NCI-H82 treated with DMSO at 0.1 percent for 48 hours (cell line): ENCODE measurements around the gene OR5K1.

Experiments
- DNase-seq: peaks from one replicate; lab custom pipeline; 2025; ENCODE audit not compliant: unreplicated experiment; lab: John Stamatoyannopoulos, UW

Gene OR5K1

DNA sequence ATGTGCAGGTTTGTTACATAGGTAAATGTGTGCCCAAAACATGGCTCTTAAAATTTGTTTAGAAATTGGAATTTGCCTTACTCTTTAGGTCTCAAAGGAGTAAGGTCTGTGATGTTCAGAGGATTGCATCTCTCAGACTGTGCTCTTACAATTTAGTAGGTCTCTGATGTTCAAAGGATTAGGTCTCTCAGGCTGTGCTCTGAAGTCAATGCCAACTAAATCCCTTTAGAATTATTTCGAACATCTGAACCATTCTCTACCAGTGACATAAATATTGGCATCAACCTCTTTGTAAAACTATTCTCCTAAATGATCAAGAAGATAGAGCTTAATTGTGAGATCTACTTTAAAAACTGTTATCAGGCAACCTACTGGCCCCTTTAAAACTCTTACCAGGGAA, at the start of gene OR5K1:
Gene OR5K1 (plus strand): TSS at position 301 of the 400 bp plus-strand sequence. CDS start 6,376 bp downstream, outside the sequence.
- DNase-seq = no peak

- DNase-seq = no peak
Measured at GRCh38 chr3:98432575-98432974, 30.4 kb upstream of the OR5K1 start.

DNA sequence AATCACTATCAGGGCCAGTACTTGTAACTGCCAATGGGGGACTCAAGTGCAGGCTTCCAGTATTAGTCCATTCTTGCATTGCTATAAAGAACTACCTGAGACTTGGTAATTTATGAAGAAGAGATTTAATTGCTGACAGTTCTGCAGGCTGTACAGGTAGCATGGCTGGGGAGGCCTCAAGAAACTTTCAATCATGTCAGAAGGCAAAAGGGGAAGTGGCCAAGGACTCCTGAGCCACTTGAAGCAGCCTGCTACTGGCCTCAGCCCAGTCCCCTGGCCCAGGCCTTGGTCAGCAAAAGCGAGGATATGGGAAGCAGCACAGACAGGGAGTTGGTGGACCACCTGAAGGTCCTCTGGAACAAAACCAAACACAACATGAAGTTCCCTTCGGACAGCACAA, 29.2 kb upstream of the OR5K1 start:
- DNase-seq = no peak

DNA sequence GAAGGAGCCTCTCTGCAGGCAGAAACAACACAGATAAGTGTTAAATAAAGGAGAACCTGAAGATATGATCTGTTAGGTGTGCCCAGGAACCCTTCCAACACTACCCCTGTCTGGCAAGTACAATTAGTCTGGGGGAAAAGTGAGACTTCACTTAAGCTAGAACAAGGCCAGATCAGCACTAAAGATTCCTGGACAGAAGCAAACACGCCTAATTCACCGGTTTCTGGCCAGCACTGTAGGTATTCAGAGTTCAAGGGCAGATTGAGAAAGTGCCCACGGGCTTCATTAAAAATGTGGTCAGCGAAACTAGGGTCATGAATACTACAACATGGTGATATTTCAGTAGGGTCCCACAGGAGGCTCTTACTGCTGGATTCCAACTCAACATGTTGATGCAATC, 28.6 kb upstream of the OR5K1 start:
- DNase-seq = no peak

- DNase-seq = no peak
Measured at GRCh38 chr3:98440283-98440682, 22.7 kb upstream of the OR5K1 start.

- no peak for DNase-seq
Measured at GRCh38 chr3:98445949-98446406, 17.0 kb upstream of the OR5K1 start.

DNA sequence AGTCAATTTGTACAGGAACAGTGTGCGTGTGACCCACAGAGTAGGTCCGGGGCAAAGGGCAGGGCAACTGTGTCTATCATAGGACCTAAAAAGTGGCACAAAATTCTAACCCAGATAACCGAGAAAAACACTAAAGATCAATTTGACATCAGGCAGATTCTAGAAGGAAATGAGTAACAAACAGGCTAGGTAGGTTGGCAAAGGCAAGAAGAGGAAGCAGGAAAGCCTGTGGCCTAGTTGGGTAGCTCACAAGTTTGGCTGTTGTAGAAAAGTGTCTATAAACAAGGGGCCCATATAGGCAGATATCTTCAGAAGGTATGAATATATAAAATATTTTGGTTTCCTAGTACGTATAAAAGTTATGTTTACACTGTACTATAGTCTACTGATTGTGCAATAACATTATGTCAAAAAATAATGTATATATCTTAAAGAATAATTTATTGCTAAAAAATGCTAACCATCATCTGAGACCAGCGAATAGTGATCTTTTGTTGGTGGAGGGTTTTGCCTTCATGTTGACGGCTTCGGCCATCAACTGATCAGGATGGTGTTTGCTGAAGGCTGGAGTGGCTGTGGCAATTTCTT, 13.3 kb upstream of the OR5K1 start:
- DNase-seq = no peak

GRCh38 chr3:98450372-98450771, 12.6 kb upstream of the OR5K1 start:
- DNase-seq = no peak

- no peak for DNase-seq
Measured at GRCh38 chr3:98453827-98454226, 9.2 kb upstream of the OR5K1 start.

DNA sequence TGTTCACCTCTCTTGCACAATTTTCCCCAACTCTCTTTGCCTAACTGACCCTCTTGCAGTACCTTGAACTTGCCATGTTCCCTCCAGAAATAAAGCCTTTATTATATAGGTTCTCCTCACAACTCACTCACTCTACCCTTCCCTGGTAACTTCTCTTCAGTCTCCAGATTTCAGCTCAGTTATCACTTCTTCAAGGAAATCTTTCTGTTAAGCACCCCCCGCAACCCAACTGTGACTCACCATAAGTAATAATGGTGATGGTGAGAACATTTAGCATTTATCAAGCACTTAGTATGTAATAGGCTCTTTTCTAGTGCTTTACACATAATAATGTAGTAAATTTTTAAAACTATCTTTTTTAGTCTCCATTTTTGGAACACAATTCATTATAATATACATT, 8.1 kb upstream of the OR5K1 start:
- no peak for DNase-seq

DNA sequence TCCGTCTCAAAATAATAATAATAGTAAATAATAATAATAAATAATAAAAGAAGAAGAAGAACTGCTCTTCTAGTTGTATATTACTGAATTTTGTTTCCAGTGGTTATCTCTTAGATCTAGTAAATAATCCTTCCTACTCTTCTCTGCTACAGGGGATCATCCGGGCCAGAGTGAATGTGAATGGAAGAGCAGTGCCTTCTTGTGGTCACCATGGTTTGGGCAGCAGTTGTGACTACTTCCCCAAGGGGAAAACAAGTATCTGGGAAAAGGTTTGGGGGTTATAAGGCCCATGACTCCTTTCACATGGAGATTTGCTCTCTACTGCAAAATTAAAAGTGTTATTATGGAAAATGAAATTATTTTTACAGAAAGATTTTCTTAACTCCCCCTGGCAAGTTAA, 5.5 kb upstream of the OR5K1 start:
- no peak for DNase-seq

GRCh38 chr3:98460220-98460619, 2.8 kb upstream of the OR5K1 start:
- DNase-seq = no peak

DNA sequence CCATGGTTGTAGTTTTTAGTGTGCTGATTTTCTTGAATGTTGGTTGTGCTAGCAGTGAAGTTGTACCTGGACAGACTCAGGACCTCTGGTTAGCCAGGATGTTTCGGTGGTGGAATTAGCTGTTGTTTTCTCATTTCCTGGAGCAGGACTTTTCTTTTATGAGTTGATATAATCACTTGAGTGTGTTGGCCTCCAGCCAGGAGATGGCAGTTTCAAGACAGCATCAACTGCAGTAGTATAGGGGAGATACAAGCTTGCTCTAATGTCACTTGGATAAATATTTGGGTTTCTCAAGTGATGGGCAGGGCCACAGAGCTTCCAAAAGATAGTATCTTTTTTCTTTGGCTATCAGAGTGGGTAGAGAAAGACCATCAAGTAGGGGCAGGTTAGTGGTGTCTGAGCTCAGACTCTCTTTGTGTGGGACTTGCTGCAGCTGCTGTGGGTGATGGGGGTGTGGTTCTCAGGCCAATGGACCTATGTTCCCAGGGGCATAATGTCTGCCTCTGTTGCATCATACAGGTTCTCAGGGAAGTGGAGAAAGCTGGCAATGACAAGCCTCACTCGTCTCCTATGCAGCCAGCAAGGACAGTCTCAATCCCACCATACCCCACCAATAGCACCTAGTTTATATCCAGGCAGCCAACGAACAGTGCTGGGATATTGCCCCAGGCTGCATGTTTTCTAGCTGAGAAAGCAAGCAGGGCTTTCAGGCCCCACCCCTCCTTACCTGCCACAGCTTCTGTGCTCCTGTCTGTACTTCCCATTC, 19.9 kb downstream of the OR5K1 start:
- no peak for DNase-seq

DNA sequence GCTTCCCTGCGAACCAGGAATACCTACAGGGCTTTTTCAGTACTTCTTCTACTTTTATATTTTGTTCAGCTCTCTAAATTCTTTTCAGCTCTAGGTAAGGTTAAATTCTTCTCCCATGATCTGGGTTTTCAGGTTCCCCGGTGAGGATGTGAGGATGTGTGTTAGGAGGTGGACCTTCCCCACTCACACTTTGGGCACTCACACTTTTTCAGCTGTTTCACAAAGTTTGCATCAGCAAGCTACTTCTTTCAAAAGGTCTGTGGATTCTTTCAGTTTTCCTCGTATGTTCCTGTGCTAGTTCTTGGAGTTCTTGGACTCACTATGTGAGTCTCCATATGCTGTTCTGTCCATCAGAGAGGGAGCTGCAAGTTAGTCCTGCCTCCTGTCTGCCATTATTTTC, 20.6 kb downstream of the OR5K1 start:
- DNase-seq = no peak

DNA sequence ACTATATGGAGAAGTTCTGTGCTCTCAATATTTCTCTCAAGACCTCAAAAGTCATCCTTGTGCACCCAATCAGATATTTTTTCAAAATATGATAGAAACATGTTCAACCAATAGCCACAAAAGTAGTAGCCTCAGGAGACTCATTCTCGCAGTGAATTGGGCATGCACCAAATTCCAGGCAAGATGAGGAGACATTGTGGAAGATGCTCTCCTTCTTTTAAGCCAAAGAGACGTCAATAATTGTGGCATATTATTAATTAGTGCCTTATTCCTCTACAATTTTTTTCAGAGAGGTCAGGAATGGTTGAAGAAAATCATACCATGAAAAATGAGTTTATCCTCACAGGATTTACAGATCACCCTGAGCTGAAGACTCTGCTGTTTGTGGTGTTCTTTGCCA, 34.4 kb downstream of the OR5K1 start, which contains the start of gene OR5K2:
Gene OR5K2 (plus strand): TSS at position 301 of the 400 bp plus-strand sequence. CDS start 0 bp downstream, at position 301.
- no peak for DNase-seq

DNA sequence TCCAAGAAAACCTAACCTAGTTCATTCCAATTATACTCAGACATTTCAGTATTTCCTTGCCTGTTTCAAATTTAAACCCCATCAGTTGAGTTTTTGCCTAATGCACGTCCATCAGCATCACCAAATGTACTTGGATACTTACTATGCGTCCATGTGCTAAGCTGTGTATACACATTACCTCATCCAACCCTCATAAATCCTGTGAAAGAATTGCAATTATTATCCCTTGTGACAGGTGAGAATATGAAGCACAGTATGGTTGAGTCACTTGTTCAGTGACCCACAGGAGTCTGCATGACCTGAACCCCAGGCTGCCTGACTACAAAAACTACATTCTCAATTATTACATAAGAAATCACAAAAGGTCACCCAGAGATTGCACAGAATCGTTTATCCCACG, 37.0 kb downstream of the OR5K1 start:
- no peak for DNase-seq

DNA sequence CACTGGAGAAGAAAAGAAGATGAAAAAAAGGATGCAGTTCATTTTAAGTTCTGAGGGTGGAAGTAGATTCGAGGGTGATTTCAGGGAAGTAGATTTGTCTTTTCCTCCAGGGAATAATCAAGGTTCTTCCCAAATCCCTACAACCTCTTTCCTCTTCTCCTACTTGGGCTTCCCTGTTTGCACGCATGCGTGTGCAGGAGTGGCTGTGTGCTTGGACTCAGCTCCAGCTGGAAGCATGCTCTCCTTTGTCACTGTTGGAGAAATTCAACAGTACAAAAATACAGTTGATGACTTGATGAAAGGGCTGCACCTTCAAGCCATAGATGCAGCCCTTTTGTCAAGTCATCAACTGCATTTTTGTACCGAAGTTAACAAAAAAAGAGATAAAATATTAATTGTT, 38.3 kb downstream of the OR5K1 start:
- DNase-seq = no peak

- no peak for DNase-seq
Measured at GRCh38 chr3:98501863-98502576, 39.0 kb downstream of the OR5K1 start.

- DNase-seq = no peak
Measured at GRCh38 chr3:98504539-98504938, 41.5 kb downstream of the OR5K1 start.

- no peak for DNase-seq
Measured at GRCh38 chr3:98508582-98508981, 45.6 kb downstream of the OR5K1 start.

DNA sequence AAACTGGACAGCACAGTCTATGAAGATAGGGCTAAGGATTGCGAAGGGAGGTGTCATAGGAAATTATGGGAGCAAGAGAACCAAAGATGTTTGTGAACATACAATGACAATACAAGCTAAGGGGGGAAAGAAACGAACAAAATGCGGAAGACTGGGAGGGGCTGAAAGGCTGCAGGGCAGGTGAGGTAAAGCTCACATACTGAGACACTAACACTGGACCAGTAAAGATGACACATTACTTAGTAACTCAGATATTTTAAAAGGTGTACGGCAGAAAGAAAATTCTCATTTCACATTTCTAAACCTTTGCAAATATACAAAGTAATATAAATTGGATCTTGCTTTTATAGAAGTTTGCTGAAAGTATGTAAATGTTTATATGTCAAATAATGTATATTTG, 49.6 kb downstream of the OR5K1 start:
- no peak for DNase-seq

- no peak for DNase-seq
Measured at GRCh38 chr3:98513091-98513511, 50.1 kb downstream of the OR5K1 start.
